Ovary (tissue), 9 donors: ENCODE measurements around the gene GCK. TPM values are rescaled to one million over a fixed set of nuclear protein-coding genes. Genes with fewer than 3 reads are reported as not detected.

Experiments
- DNase-seq, 5 donors: peaks; one replicate each; pipeline ENCODE4 v3.0.0-alpha.2; 2019 to 2020
- H3K27ac ChIP-seq, 2 donors: fragments of 200-600 bp; one replicate each; pipeline versions ENCODE4 v1.5.1 to v1.8.0; 2019 to 2022
- H3K27me3 ChIP-seq: fragments of 200-600 bp; one replicate; pipeline ENCODE4 v1.8.0; 2022
- H3K36me3 ChIP-seq: fragments of 200-600 bp; sonication (generic); one replicate; pipeline ENCODE4 v1.5.1; 2019
- H3K4me1 ChIP-seq: one replicate; pipeline ENCODE4 v1.8.1; 2013; ENCODE audit warnings: mild to moderate bottlenecking, moderate library complexity; ENCODE audit not compliant: insufficient read depth
- H3K4me3 ChIP-seq: fragments of 200-600 bp; sonication (generic); one replicate; pipeline ENCODE4 v1.5.1; 2017
- H3K9me3 ChIP-seq, 2 donors: fragments of 200-600 bp in 1 of 2; sonication (generic) in 1 of 2; one replicate each; pipeline versions ENCODE4 v1.5.1 to v1.8.1; 2013 to 2019; ENCODE audit warnings: mild to moderate bottlenecking in 1 of 2, moderate library complexity in 1 of 2
- EP300 ChIP-seq: sonication (generic); formaldehyde crosslinking; IDR thresholded peaks from one replicate; pipeline ENCODE4 v1.6.1; 2017; ENCODE audit warnings: antibody characterized with exemption
- POLR2A ChIP-seq: fragments of 450-650 bp; IDR thresholded peaks from one replicate; pipeline ENCODE4 v1.6.1; 2017; ENCODE audit warnings: antibody characterized with exemption, mild to moderate bottlenecking, moderate library complexity
- WGBS, 3 donors: extraction: QIAGEN DNeasy Blood & Tissue Kit in 1 of 3; methylation state at CpG; one replicate each; pipeline versions ENCODE4 v1.1.5 to v1.1.7; 2013 to 2017; 5-methylcytosine and 5-hydroxymethylcytosine counted together
- intact Hi-C, 4 donors: fragments of 100-400 bp; cut with DNase I; formaldehyde crosslinking; loops; one replicate each; pipeline versions ENCODE4 v1.11.0 to v1.15.1; 2022 to 2023
- polyA plus RNA-seq, 2 donors: library from polyadenylated mRNA; stranded (reverse); fragments of 200-250 nt in 1 of 2; fragments of 350-450 nt in 1 of 2; fragmentation: Illumina TruSeq in 1 of 2; extraction: RNeasy Lipid Tissue Mini Kit (QIAGEN cat#74804) in 1 of 2; gene quantifications; one replicate each; pipeline ENCODE4 v1.2.3, GENCODE V29; 2013 to 2014
- total RNA-seq, 7 donors: library from RNA; depleted of rRNA in 2 of 7; stranded (reverse); fragments of >200 nt in 2 of 7; fragmentation: NEBNext Ultra II Directional in 3 of 7; extraction: Animal tissue kit (Norgen Biotek cat#: 25700) in 3 of 7; gene quantifications; one replicate each; pipeline versions ENCODE4 v1.1.0 to v1.2.4, GENCODE V29; 2016 to 2023
- TF ChIP-seq, protein P1 (sequence below), 3 donors: fragments of 450-650 bp in 2 of 3; fragments of 200-600 bp in 1 of 3; IDR thresholded peaks; one replicate each; pipeline versions ENCODE4 v1.5.1 to v1.8.0; 2016 to 2022; ENCODE audit warnings: antibody characterized with exemption in 3 of 3, mild to moderate bottlenecking in 1 of 3
- donor health status: DM: no; HTN: no; CAD: no; lungs with moderate emphysema.
- donor health status: DM: no; HTN: no; CAD: no.
- donor health status: Bipolar disorder and iron deficiency.
- donor health status: DM: yes; HTN: yes; CAD: no.
- donor health status: DM: no; HTN: no; CAD: no.
- donor health status: DM: yes; HTN: yes; CAD: no.

The GCK gene
- total and polyA plus RNA-seq, 9 donors: 0.48 to 2.9 (median 1.3) TPM

DNA sequence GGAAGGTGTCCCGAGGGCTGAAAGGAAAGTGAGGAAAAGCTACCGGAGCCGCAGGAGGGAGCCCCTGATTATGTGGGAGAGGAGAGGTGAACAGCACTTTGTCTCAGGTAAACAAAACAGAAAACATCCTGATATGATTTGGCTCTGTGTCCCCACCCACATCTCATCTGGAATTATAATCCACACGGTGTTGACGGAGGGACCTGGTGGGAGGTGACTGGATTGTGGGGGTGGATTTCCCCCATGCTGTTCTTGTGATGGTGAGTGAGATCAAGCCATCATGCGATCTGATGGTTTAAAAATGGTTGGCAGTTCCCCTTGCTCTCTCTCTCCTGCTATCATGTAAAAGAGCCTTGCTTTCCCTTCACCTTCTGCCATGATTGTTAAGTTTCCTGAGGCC, 68.8 kb downstream of the GCK start:
- no peak overlapping the region for H3K4me3 ChIP-seq
- TF ChIP-seq, protein P1, sequence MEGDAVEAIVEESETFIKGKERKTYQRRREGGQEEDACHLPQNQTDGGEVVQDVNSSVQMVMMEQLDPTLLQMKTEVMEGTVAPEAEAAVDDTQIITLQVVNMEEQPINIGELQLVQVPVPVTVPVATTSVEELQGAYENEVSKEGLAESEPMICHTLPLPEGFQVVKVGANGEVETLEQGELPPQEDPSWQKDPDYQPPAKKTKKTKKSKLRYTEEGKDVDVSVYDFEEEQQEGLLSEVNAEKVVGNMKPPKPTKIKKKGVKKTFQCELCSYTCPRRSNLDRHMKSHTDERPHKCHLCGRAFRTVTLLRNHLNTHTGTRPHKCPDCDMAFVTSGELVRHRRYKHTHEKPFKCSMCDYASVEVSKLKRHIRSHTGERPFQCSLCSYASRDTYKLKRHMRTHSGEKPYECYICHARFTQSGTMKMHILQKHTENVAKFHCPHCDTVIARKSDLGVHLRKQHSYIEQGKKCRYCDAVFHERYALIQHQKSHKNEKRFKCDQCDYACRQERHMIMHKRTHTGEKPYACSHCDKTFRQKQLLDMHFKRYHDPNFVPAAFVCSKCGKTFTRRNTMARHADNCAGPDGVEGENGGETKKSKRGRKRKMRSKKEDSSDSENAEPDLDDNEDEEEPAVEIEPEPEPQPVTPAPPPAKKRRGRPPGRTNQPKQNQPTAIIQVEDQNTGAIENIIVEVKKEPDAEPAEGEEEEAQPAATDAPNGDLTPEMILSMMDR (IDR thresholded peaks at IDR 0.05): no peak
- TF ChIP-seq POLR2A (no peak), EP300 (no peak)
- WGBS, 3 donors: 69 to 82% (median 76%) methylated on average over 6 of the region's 6 CpGs
- intact Hi-C loops: loop anchor here in 2 of 4 donors (5.0 kb wide), 2 partner anchors 38 to 43 kb away; partner anchors contain the start of gene POLM (in 1 of the 2)
- H3K27ac ChIP-seq: no peak overlapping the region
- H3K4me1 ChIP-seq: peaks cover 4% of the 10 kb centered on the region
- no peaks in the 10 kb centered on the region for H3K27me3 ChIP-seq
- no peaks in the 10 kb centered on the region for H3K36me3 ChIP-seq
- H3K9me3 ChIP-seq: no peaks in the 10 kb centered on the region
- no peak for DNase-seq

DNA sequence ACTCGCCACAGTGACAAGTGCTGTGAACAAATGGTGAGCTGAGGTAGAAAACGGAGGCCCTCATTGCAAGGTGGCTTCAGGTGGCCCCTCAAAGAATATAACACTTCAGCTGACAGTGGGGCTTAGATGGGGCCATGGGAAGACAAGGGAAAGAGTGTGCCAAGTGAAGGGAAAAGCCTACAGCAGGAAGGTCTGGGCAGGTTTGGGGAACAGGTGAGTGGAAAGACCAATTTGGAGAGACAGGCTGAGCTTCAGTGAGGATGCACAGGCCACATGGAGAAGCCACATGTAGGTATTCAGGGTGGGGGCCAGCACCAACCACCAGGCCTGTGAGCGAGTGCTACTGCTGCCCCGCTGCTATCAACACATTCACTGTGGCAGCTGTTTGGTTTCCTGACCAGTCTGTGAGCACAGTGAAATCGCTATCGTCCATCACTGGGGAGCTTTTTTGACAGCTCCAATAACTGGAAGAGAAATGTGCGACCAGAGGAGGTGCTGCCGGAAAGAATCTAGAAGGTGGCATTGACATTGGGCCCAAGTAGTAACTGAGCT, 69.3 kb downstream of the GCK start:
- TF ChIP-seq, protein P1 (IDR thresholded peaks at IDR 0.05): no peak
- no peak for TF ChIP-seq POLR2A
- no peak for TF ChIP-seq EP300
- WGBS, 3 donors: 85 to 90% (median 86%) methylated on average over 8 of the region's 8 CpGs
- Histone ChIP-seq H3K27ac (no peak overlapping the region), H3K4me1 (peaks cover 4% of the 10 kb centered on the region), H3K9me3 (no peaks in the 10 kb centered on the region), H3K27me3 (no peaks in the 10 kb centered on the region), H3K36me3 (no peaks in the 10 kb centered on the region), H3K4me3 (no peak overlapping the region)
- DNase-seq: peak in 1 of 5 donors; percentile 26
- intact Hi-C loops: loop anchor here in 2 of 4 donors (5.0 kb wide), 2 partner anchors 38 to 43 kb away; partner anchors contain the start of gene POLM (in 1 of the 2)

DNA sequence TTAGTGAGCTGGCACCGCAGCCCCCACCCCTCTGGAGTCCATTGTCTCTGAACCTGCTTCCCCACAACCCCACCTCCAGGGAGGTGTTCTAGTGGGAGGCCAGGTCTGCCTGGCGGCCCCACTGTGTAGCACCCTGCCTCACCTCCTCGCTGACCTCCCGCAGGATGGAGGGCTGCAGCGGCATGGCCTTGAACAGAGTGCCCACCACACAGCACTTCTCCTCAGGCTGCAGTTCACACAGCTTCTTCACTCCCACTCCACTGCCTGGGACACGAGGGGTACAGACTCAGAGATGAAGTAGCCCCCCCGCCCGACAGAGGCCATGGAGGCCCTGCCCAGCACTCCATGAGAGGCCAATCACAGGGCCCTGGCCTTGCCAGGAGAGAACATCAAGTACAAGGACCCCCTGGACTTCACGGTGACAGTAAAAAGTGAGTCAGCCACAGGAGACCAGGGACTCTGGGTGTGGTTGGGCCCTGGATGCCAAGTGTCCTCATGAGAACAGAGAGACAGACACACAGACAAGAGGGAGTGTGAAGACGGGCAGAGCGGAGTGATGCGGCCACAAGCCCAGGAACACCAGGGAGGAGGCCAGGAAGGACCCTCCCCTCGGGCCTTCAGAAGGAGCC, 71.3 kb downstream of the GCK start:
- WGBS, 3 donors: 82 to 85% (median 83%) methylated on average over 13 of the region's 13 CpGs
- peak in 1 of 5 donors; percentile 35 for DNase-seq
- no peaks in the 10 kb centered on the region for H3K27me3 ChIP-seq
- no peak overlapping the region for H3K4me3 ChIP-seq
- H3K4me1 ChIP-seq: peaks cover 4% of the 10 kb centered on the region
- intact Hi-C loops: no loop called here
- H3K9me3 ChIP-seq: no peaks in the 10 kb centered on the region
- no peak for TF ChIP-seq EP300
- TF ChIP-seq, protein P1 (IDR thresholded peaks at IDR 0.05): no peak
- TF ChIP-seq POLR2A: no peak
- no peak overlapping the region for H3K27ac ChIP-seq
- H3K36me3 ChIP-seq: no peaks in the 10 kb centered on the region

DNA sequence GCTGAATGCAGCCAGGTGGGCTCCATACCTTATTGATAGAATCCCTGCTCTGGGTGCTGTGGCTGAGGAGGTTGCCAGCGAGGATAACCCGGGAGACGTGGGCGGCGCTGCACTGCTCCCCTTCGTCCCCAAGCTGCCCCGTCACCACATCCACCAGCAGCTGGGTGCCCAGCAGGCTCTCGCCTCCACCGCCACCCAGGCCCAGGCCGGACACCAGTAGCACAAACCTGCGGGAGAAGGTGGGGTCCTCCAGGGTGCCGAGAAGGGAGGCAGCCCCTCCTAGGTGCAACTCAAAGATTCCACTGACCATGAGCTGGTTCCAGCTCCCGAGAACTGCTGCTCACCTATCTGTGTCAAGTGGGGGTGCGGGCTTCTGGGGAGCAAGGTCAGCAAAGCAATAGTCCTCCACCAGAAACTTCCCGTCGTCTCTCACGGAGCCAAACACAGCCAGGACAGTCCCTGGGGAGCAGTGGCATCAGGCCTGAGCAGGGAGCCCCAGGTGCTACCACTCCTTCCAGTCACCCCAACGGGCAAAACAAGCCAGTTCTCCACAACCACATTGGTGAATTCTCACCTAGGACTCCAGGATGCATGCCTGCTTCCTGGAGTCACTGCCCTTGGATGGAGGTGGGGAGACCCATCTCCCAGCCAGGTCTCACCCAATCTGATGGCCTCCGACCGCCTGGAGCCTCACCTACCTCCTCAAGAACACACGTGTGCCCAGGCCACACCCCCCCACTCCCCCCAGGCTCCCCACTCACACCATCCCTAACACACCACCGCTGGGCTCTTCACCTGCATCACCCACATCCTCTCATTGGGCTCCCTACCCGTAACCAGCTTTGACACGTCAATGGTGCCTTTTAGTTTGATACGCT, 72.2 kb downstream of the GCK start:
- H3K27ac ChIP-seq: no peak overlapping the region
- no peaks in the 10 kb centered on the region for H3K4me1 ChIP-seq
- TF ChIP-seq EP300: no peak
- no peak for TF ChIP-seq POLR2A
- TF ChIP-seq, protein P1 (IDR thresholded peaks at IDR 0.05): no peak
- no peaks in the 10 kb centered on the region for H3K27me3 ChIP-seq
- H3K9me3 ChIP-seq: no peaks in the 10 kb centered on the region
- no peak overlapping the region for H3K4me3 ChIP-seq
- H3K36me3 ChIP-seq: no peaks in the 10 kb centered on the region
- peak in 1 of 5 donors; percentile 37 for DNase-seq
- intact Hi-C loops: no loop called here
- 76 to 83% (median 77%) methylated on average over 23 to 25 of the region's 25 CpGs for WGBS, 3 donors
